Measurements from ENCODE around the gene IPCEF1. TPM values are rescaled to one million over a fixed set of nuclear protein-coding genes. Genes with fewer than 3 reads are reported as not detected.
A peak's percentile ranks its signal among the peaks of the same experiment; 100 is the strongest.

Gene IPCEF1
- total and polyA plus RNA-seq, 2 donors (not counting 1 experiment from before 2014, with no cell fraction given), result 0.03 to 0.33 TPM

DNA sequence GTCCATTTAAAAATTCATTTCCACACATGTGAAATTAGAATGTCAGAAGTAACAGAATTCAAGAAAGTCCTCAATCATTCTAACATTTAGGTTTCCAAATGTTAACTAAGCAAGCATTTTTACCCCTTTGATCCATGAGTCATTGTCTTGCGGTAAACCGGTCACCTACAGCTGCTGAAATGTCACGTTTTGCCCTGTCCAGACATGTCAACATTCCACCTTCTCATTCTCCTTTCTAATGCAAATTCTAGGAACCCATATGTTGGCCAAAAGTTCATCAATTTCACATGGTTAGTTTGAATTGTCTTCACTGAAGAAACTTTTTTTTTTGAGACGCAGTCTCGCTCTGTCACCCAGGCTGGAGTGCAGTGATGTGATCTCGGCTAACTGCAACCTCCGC lies 117.2 kb downstream of the IPCEF1 start:
- no peaks in the 10 kb centered on the region for H3K9me3 ChIP-seq (ENCODE audit: control insufficient read depth, insufficient read depth, low read depth, low read length)
- H3K79me2 ChIP-seq (ENCODE audit: control insufficient read depth, insufficient read depth, low read length), result no peaks in the 10 kb centered on the region
- no peaks in the 10 kb centered on the region for H3K4me1 ChIP-seq (ENCODE audit: control insufficient read depth, extremely low read depth, insufficient read depth, low read length)
- H3K4me3 ChIP-seq (replicated peaks in 1 of 4; ENCODE audit: control extremely low read depth in 1 of 4, insufficient read depth in 1 of 4, low read depth in 3 of 4, low read length in 4 of 4), result no peak overlapping the region
- no peaks in the 10 kb centered on the region for H3K27me3 ChIP-seq (ENCODE audit: control insufficient read depth, insufficient read depth, low read length)
- no peak overlapping the region for H3K9ac ChIP-seq (ENCODE audit: insufficient read depth, low read length)
- no peak overlapping the region for H2AFZ ChIP-seq (ENCODE audit: low read length)
- no peak for DNase-seq (ENCODE audit: low read depth in 2 of 2)
- H3K4me2 ChIP-seq (ENCODE audit: extremely low read depth, insufficient read depth, low read length), result no peak overlapping the region
- H3K27ac ChIP-seq (ENCODE audit: insufficient read depth, low read length), result no peak overlapping the region
- no peaks in the 10 kb centered on the region for H3K36me3 ChIP-seq (ENCODE audit: control insufficient read depth, insufficient read depth, low read length)
- H4K20me1 ChIP-seq (ENCODE audit: control insufficient read depth, extremely low read depth, insufficient read depth, low read length), result no peaks in the 10 kb centered on the region
- TF ChIP-seq, protein P1, sequence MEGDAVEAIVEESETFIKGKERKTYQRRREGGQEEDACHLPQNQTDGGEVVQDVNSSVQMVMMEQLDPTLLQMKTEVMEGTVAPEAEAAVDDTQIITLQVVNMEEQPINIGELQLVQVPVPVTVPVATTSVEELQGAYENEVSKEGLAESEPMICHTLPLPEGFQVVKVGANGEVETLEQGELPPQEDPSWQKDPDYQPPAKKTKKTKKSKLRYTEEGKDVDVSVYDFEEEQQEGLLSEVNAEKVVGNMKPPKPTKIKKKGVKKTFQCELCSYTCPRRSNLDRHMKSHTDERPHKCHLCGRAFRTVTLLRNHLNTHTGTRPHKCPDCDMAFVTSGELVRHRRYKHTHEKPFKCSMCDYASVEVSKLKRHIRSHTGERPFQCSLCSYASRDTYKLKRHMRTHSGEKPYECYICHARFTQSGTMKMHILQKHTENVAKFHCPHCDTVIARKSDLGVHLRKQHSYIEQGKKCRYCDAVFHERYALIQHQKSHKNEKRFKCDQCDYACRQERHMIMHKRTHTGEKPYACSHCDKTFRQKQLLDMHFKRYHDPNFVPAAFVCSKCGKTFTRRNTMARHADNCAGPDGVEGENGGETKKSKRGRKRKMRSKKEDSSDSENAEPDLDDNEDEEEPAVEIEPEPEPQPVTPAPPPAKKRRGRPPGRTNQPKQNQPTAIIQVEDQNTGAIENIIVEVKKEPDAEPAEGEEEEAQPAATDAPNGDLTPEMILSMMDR (conservative IDR thresholded peaks at IDR 0.05 in 1 of 2, IDR thresholded peaks at IDR 0.05 in 1 of 2; ENCODE audit: low read depth in 1 of 2, low read length in 2 of 2), result no peak
- no peak for TF ChIP-seq EZH2 (IDR thresholded peaks at IDR 0.05; ENCODE audit: low read length, missing control alignments)

DNA sequence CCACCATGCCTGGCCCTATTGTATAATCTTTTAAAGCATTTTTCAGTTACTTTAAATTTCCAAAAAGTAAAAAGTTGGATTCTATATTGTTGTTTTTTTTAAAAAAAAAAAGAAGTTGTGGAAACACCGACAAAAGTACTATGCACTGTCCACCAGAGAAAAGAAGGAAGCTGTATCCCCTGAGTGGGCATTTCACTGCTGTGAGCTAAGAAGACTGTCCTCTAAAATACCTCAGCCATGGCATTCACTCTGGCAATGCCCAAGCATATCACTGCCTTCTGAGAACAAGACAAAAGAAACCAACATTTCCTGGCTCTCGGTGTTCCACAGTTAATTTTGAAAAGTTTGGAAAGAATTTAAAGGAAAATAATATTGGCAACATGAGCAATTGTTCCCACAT lies 117.8 kb downstream of the IPCEF1 start:
- Histone ChIP-seq H3K9me3 (ENCODE audit: control insufficient read depth, insufficient read depth, low read depth, low read length) (no peaks in the 10 kb centered on the region), H3K27ac (ENCODE audit: insufficient read depth, low read length) (no peak overlapping the region), H4K20me1 (ENCODE audit: control insufficient read depth, extremely low read depth, insufficient read depth, low read length) (no peaks in the 10 kb centered on the region), H3K4me1 (ENCODE audit: control insufficient read depth, extremely low read depth, insufficient read depth, low read length) (no peaks in the 10 kb centered on the region), H3K4me3 (replicated peaks in 1 of 4; ENCODE audit: control extremely low read depth in 1 of 4, insufficient read depth in 1 of 4, low read depth in 3 of 4, low read length in 4 of 4) (no peak overlapping the region), H3K27me3 (ENCODE audit: control insufficient read depth, insufficient read depth, low read length) (no peaks in the 10 kb centered on the region), H2AFZ (ENCODE audit: low read length) (no peak overlapping the region), H3K79me2 (ENCODE audit: control insufficient read depth, insufficient read depth, low read length) (no peaks in the 10 kb centered on the region), H3K9ac (ENCODE audit: insufficient read depth, low read length) (no peak overlapping the region), H3K36me3 (ENCODE audit: control insufficient read depth, insufficient read depth, low read length) (no peaks in the 10 kb centered on the region), H3K4me2 (ENCODE audit: extremely low read depth, insufficient read depth, low read length) (no peak overlapping the region)
- no peak for DNase-seq (ENCODE audit: low read depth in 2 of 2)
- TF ChIP-seq, protein P1 (conservative IDR thresholded peaks at IDR 0.05 in 1 of 2, IDR thresholded peaks at IDR 0.05 in 1 of 2; ENCODE audit: low read depth in 1 of 2, low read length in 2 of 2), result no peak
- no peak for TF ChIP-seq EZH2 (IDR thresholded peaks at IDR 0.05; ENCODE audit: low read length, missing control alignments)

DNA sequence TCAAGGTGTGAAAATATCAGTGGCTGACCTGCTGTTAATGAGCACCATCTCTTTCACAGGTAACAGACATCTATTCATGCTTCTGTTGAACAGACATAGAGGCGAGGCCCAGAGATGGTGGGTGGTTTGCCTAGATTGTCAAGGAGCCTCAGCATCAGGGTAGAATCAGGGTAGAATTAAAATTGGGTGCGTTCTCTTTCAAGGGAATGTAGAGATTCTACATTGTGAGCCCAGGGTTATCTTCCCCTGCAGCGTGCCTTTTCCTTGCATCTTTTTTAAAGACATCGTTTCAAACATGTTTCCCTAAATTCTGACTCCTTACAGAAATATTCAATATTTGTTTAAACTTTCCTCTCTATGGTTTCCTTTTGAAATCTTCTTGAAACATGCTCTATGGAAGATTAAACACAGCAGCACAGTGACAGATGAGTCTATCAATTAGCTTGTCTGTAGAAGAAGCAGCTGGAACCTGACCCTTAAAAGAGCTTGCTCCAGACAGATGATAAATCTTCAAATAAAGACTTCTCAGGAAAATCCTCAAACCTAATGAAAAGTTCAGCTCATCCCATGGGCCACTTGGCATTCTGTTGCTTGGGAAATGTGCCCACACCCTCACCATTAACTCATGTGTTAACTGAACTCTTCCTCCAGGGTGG lies 119.8 kb downstream of the IPCEF1 start:
- peak in 1 of 2 donors; percentile 10 for DNase-seq (ENCODE audit: low read depth in 2 of 2)
- H2AFZ ChIP-seq (ENCODE audit: low read length), result no peak overlapping the region
- no peaks in the 10 kb centered on the region for H3K36me3 ChIP-seq (ENCODE audit: control insufficient read depth, insufficient read depth, low read length)
- H3K4me1 ChIP-seq (ENCODE audit: control insufficient read depth, extremely low read depth, insufficient read depth, low read length), result no peaks in the 10 kb centered on the region
- H3K79me2 ChIP-seq (ENCODE audit: control insufficient read depth, insufficient read depth, low read length), result no peaks in the 10 kb centered on the region
- no peaks in the 10 kb centered on the region for H3K27me3 ChIP-seq (ENCODE audit: control insufficient read depth, insufficient read depth, low read length)
- TF ChIP-seq, protein P1 (conservative IDR thresholded peaks at IDR 0.05 in 1 of 2, IDR thresholded peaks at IDR 0.05 in 1 of 2; ENCODE audit: low read depth in 1 of 2, low read length in 2 of 2), result no peak
- TF ChIP-seq EZH2 (IDR thresholded peaks at IDR 0.05; ENCODE audit: low read length, missing control alignments), result no peak
- H3K4me2 ChIP-seq (ENCODE audit: extremely low read depth, insufficient read depth, low read length), result no peak overlapping the region
- H4K20me1 ChIP-seq (ENCODE audit: control insufficient read depth, extremely low read depth, insufficient read depth, low read length), result no peaks in the 10 kb centered on the region
- no peak overlapping the region for H3K4me3 ChIP-seq (replicated peaks in 1 of 4; ENCODE audit: control extremely low read depth in 1 of 4, insufficient read depth in 1 of 4, low read depth in 3 of 4, low read length in 4 of 4)
- H3K9ac ChIP-seq (ENCODE audit: insufficient read depth, low read length), result no peak overlapping the region
- H3K9me3 ChIP-seq (ENCODE audit: control insufficient read depth, insufficient read depth, low read depth, low read length), result no peaks in the 10 kb centered on the region
- no peak overlapping the region for H3K27ac ChIP-seq (ENCODE audit: insufficient read depth, low read length)

Measured in fibroblast of lung (primary cell).